KOPT-K1 (cell line): Measurements from ENCODE around the gene SRC.

ENCODE experiments used
- H3K27ac ChIP-seq: fragments of 200-600 bp; sonication (generic); 2 replicates; pipeline ENCODE4 v1.5.1; 2016; ENCODE audit warnings: antibody characterized with exemption, mild to moderate bottlenecking, low read depth, low read length; ENCODE audit not compliant: poor library complexity, severe bottlenecking
- H3K36me3 ChIP-seq: fragments of 200-600 bp; sonication (generic); 2 replicates; pipeline ENCODE4 v1.5.1; 2017; ENCODE audit warnings: antibody characterized with exemption, mild to moderate bottlenecking, low read length, moderate library complexity; ENCODE audit not compliant: insufficient read depth
- H3K9me3 ChIP-seq: fragments of 200-600 bp; sonication (generic); 2 replicates; pipeline ENCODE4 v1.5.1; 2017; ENCODE audit warnings: antibody characterized with exemption, low read length, mild to moderate bottlenecking; ENCODE audit not compliant: insufficient read depth, poor library complexity, severe bottlenecking

The SRC gene

GRCh38 chr20:37348792-37349516, 3.0 kb downstream of the SRC start:
- Histone ChIP-seq H3K27ac (no peak overlapping the region), H3K36me3 (no peaks in the 10 kb centered on the region), H3K9me3 (no peaks in the 10 kb centered on the region)

- Histone ChIP-seq H3K27ac (no peak overlapping the region), H3K36me3 (no peaks in the 10 kb centered on the region), H3K9me3 (no peaks in the 10 kb centered on the region)
Measured at GRCh38 chr20:37349517-37350491, 3.9 kb downstream of the SRC start.

- H3K9me3 ChIP-seq = no peaks in the 10 kb centered on the region
- no peak overlapping the region for H3K27ac ChIP-seq
Measured at GRCh38 chr20:37350649-37351574, 5.0 kb downstream of the SRC start.

GRCh38 chr20:37351689-37352607, 6.0 kb downstream of the SRC start:
- Histone ChIP-seq H3K9me3 (no peaks in the 10 kb centered on the region), H3K27ac (no peak overlapping the region), H3K36me3 (no peaks in the 10 kb centered on the region)

More at GRCh38 chr20:37350649-37351574, 5.0 kb downstream of the SRC start:
- no peaks in the 10 kb centered on the region for H3K36me3 ChIP-seq

- H3K9me3 ChIP-seq = no peaks in the 10 kb centered on the region
- H3K36me3 ChIP-seq = no peaks in the 10 kb centered on the region
- H3K27ac ChIP-seq = no peak overlapping the region
Measured at GRCh38 chr20:37352608-37352980, 6.7 kb downstream of the SRC start.

GRCh38 chr20:37353285-37353849, 7.4 kb downstream of the SRC start:
- Histone ChIP-seq H3K36me3 (no peaks in the 10 kb centered on the region), H3K9me3 (no peaks in the 10 kb centered on the region), H3K27ac (no peak overlapping the region)

GRCh38 chr20:37354210-37355195, 8.6 kb downstream of the SRC start:
- no peaks in the 10 kb centered on the region for H3K9me3 ChIP-seq
- no peak overlapping the region for H3K27ac ChIP-seq
- H3K36me3 ChIP-seq = no peaks in the 10 kb centered on the region

- Histone ChIP-seq H3K9me3 (no peaks in the 10 kb centered on the region), H3K27ac (no peak overlapping the region), H3K36me3 (no peaks in the 10 kb centered on the region)
Measured at GRCh38 chr20:37355252-37356180, 9.6 kb downstream of the SRC start.

- no peaks in the 10 kb centered on the region for H3K9me3 ChIP-seq
- H3K27ac ChIP-seq = no peak overlapping the region
- no peaks in the 10 kb centered on the region for H3K36me3 ChIP-seq
Measured at GRCh38 chr20:37356387-37356786, 10.4 kb downstream of the SRC start.

- no peak overlapping the region for H3K27ac ChIP-seq
- no peaks in the 10 kb centered on the region for H3K36me3 ChIP-seq
- no peaks in the 10 kb centered on the region for H3K9me3 ChIP-seq
Measured at GRCh38 chr20:37356961-37357371, 11.0 kb downstream of the SRC start.

- H3K27ac ChIP-seq = no peak overlapping the region
- no peaks in the 10 kb centered on the region for H3K9me3 ChIP-seq
- no peaks in the 10 kb centered on the region for H3K36me3 ChIP-seq
Measured at GRCh38 chr20:37357481-37358365, 11.8 kb downstream of the SRC start.
